NOMO-1 treated with dmso at 0.1 percent for 144 hours (cell line): ENCODE results near the gene PRR23B.

Experiments
- DNase-seq: peaks from one replicate; lab custom pipeline; 2025; ENCODE audit not compliant: unreplicated experiment; lab: John Stamatoyannopoulos, UW

The PRR23B gene

DNA sequence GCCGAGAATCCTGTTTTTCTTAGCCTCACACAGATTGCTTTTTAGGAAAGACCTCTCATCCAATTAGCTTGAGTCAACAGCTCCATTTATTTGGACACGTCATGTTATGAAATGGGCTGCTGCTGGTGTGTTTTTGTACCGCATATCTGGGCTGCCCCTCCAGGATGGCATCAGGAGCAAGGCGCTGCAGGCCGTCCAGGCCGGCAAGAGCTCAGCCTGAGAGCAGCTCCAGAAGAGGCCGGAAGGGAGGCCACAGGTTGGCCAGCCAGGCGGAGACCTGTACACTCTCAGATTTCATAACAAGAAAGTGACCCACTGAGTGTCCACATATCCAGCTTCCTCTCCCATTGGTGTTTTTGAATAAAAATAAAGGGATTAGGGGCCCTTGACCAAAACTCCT, 45.4 kb downstream of the PRR23B start:
- DNase-seq = no peak

DNA sequence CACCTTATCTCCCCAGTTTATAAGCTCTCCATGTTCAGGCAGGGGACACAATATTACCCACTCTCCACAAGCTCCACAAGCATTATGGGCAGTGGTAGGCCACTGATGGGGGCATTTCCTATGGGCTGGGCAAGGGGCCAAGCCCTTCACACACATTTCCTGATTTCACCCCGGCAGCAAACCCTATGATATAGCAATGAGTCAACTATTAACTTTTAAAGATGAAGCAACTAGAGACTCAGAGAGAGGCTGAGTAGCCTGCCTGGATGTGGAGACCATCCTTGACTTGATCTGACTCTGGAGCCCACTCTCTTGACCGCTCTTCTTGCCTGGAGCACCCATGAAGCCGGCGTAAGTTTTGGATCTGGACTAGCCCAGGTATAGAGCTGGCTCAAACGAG, 46.3 kb downstream of the PRR23B start:
- DNase-seq = no peak

DNA sequence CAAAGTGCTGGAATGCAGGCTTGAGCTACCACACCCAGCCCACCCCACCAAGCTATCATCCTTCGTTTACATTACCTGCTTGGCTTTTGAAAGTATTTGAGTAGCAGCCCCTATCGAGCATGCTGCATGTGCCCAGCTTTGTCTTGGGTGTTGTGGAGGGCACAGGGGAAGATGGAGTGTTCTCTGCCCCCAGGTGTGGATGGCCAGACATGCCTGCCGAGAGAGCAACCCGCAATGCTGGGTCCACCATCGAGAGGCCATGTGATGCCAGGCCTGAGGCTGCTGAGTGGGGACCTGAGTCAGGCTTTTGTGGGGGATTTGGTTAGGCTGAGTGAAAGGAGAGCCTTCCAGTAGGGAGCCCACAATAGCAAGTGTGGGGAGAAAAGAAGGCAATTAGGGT, 47.8 kb downstream of the PRR23B start:
- DNase-seq = no peak

DNA sequence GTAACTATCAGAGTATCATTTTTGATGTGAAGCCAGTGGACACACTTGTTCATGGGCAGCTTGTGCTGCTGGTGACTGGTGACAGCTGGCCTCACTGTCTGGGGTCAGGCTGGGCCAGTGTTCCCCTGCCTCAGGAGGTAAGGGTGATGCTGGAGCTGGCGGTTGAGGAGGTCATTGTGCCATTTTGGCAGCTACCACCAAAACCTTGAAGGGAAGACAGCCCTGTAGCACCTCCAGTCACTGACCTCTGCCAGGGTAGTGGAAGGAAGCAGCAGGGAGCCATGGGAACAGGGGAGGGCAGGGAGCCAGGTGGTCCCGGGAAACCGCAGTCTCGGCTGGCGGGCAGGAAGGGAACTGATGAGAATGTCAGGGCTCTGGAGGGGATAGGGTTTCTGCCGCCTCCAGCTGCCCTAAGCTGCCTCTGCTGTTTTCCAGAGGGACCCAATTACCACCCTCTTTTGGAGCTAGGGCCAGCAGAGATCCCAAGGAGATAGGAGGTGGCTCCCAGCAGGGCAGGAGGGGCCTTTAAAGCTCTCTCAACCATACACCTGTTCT, 48.9 kb downstream of the PRR23B start:
- no peak for DNase-seq
